Measurements from ENCODE around the gene PSMD14.

Gene PSMD14

GRCh38 chr2:161384864-161385263 lies 76.6 kb downstream of the PSMD14 start:
- no peak for DNase-seq (ENCODE audit: low spot score)

- no peak for DNase-seq (ENCODE audit: low spot score)
Observed at GRCh38 chr2:161386228-161386824, 78.1 kb downstream of the PSMD14 start.

DNA sequence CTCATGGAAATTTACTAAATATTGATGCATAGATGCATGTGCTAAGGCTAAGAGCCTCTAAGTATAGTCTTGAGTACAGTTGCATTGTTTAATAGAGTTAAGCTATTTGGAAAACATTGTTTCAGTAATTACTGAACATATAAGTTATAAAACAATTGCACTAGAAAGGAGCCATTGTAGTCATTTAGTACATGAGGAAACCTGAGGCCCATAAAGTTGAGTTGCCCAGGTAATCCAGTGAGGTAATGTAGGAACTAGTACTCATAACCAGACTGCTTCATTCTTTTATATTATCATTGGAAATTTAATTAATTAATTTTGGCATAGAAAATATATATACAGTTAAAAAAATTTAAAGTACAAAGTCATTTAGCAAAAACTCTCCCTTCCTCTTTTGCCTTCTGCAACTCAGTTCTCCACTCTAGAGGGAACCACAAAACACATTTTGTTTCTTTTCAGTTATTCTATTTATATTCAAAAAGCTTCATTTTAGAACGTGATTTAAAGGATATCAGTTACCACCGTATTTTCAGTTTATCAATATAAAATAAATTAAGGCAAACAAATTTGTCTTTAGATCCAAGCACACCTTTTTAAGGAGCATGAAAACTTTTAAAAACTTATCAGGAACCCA lies 80.0 kb downstream of the PSMD14 start:
- no peak for DNase-seq (ENCODE audit: low spot score)

- no peak for DNase-seq (ENCODE audit: low spot score)
Observed at GRCh38 chr2:161391737-161392506, 83.7 kb downstream of the PSMD14 start.

DNA sequence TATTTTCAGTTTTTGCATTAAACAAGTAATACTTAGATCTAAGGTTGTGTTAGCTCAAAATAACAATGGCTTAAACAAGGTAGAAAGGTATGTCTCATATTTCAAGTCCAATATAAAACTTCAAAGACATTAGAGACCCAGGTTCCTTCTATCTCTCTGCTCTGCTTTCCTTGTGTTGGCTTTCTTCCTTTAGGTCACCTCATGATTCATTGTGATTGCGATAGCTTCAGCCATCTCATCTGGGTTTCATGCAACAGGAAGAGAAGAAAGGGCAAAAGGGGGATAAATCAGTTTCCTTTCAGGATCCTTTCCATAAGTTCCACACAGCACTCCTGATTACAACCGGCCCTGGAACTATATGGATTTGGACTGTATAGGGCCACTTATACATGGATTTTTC lies 91.9 kb downstream of the PSMD14 start:
- no peak for DNase-seq (ENCODE audit: low spot score)

GRCh38 chr2:161402297-161402696 lies 94.1 kb downstream of the PSMD14 start:
- no peak for DNase-seq (ENCODE audit: low spot score)

- no peak for DNase-seq (ENCODE audit: low spot score)
Observed at GRCh38 chr2:161406316-161406715, 98.1 kb downstream of the PSMD14 start.

- DNase-seq (ENCODE audit: low spot score) = no peak
Observed at GRCh38 chr2:161407597-161407996, 99.4 kb downstream of the PSMD14 start.

DNA sequence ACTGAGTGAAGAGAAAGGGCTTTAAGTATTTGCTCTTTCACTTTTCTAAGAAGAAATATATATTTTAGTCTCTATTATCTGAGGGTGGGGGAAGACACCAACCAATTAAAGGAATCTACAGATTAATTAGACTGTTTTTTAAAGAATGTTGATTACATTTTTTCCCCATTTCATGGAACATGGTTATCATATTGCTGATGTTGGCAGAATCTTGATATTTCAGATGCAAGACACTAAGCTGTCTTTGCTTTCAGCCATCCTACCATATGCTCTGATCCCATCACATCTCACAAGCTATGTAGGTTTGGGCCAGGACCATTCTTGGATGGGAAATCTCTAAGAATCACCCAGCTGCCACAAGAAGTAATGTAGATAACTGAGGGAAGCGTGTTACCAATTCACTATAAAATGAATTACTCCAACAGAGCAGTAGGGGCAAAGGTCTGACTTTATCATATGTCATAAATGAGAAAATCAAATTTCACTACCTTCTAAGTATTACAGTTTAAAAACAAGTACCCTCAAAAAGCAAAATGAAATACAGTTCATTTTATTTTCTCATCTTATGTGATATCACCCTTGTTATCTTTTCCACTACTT lies 101.2 kb downstream of the PSMD14 start:
- no peak for DNase-seq (ENCODE audit: low spot score)

DNA sequence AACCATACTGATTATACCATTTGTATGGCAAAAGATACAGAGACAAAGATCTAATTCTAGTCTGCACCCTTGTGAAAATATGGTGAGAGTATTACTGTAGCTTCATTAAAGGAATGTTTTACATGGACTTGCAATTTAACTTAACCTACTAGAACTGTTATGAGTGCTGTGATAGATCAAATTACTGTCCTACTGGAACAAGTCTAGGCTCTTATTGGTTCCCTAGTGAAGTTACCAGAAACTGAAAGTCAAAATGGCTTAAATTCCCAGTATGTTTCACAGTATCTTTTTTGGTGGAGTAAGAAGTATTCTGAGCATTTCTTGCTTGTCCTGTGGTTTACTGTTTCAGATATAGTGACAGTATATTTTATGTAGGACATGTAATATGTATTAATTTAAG lies 104.1 kb downstream of the PSMD14 start:
- DNase-seq (ENCODE audit: low spot score) = no peak

DNA sequence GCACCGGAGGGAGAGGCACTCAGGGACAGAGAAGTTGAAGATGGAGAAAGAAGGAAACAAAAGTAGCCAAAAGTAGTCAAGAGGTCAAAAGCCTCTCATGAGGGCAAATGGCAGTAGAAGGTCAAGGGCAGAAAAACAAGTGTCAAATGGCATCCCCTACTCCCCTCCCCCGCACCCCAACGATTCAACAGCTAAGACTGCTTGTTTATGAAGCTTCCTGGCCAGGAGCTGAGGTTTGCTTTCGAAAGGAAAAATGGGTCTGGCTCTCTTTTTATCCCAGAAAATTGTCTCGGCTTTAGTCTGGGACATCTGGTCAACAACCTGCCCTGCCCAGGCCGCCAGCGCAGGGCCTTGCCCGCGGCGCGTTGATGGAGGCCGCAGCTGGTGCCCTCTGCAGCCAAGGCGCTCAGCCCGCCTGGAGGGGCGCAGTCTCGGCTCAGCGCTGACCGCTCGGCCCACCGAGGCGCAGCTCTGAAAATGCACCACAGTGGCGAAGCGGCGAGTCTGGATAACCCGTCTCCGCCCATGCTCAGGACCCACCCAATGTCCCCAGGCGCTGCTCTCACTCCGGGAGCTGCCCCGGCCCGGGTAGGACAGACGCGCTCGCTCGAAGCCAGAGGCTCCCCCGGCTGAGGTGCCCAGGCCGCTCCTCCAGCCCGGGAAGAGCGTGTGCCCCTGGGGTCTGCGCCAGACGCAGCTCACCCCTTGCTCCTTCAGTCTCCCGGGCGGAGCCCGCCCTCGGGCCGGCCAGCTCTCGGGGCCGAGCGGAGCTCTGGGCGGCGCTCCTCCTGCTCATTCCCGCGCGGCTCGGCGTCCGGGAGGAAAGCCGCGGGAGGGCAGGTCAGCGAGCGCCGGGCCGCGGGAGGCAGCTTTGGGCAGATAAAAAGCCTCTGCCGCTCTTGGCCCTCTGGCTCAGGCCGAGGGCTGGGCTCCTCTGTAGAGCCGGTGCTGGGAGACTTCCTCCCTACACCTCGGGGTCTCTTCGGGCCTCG lies 106.1 kb downstream of the PSMD14 start:
- DNase-seq (ENCODE audit: low spot score) = peak; percentile 60

- DNase-seq (ENCODE audit: low spot score) = peak; percentile 53
Observed at GRCh38 chr2:161415034-161415986, 107.1 kb downstream of the PSMD14 start.

- DNase-seq (ENCODE audit: low spot score) = peak; percentile 79
Observed at GRCh38 chr2:161415987-161416707, 107.9 kb downstream of the PSMD14 start, which contains the start of gene TBR1. TBR1 (plus strand) TSS chr2:161416297; CDS start chr2:161416411, 114 bp downstream.

GRCh38 chr2:161416708-161417437 lies 108.6 kb downstream of the PSMD14 start:
- DNase-seq (ENCODE audit: low spot score) = peak; percentile 34

- DNase-seq (ENCODE audit: low spot score) = no peak
Observed at GRCh38 chr2:161417438-161418274, 109.4 kb downstream of the PSMD14 start.

DNA sequence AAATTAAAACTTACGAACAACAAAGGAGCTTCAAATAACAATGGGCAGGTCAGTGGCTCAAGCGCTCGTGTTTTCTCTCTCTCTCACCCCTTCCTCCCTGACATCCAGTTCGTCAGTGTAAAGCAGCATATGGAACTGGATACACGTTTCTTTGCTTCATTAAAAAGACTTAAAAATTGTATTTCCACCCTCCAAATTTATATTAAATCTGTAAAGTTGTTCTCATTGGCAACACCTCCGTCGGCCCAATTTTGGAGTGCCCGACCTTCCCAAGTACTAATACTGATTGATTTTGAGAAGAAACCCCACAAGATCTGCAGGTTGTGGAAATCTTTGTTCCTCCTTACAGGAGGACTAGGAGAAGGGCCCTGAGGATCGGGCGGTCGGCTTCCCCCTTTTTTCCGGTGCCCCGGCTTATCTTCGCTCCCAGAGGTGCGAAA lies 110.1 kb downstream of the PSMD14 start:
- no peak for DNase-seq (ENCODE audit: low spot score)

GRCh38 chr2:161418715-161419637 lies 110.8 kb downstream of the PSMD14 start:
- DNase-seq (ENCODE audit: low spot score) = peak; percentile 45

Data from D341Med (cell line).